HG02642 (cell line): ENCODE measurements around the gene CHTF18.
"Not testable (repeated sequence)": the region's sequence is repeated elsewhere in the genome, so short reads cannot be mapped to it uniquely, and the experiment has no call there.

Experiments
- ATAC-seq: cut with Tn5 transposase; IDR thresholded peaks from one replicate; pipeline ENCODE4 v1.9.1; 2021; ENCODE audit warnings: mild to moderate bottlenecking; ENCODE audit not compliant: unreplicated experiment, poor library complexity

The CHTF18 gene

GRCh38 chr16:772959-773358 is 15.5 kb upstream of the CHTF18 start:
- no peak for ATAC-seq

- no peak for ATAC-seq
Observed at GRCh38 chr16:774086-775001, 14.1 kb upstream of the CHTF18 start.

- no peak for ATAC-seq
Observed at GRCh38 chr16:775236-775796, 13.1 kb upstream of the CHTF18 start.

- ATAC-seq = not testable (repeated sequence)
Observed at GRCh38 chr16:776298-776697, 12.1 kb upstream of the CHTF18 start.

GRCh38 chr16:776824-777223 is 11.6 kb upstream of the CHTF18 start:
- no peak for ATAC-seq

- ATAC-seq = no peak
Observed at GRCh38 chr16:777826-778225, 10.6 kb upstream of the CHTF18 start.

- ATAC-seq = no peak
Observed at GRCh38 chr16:778447-778846, 10.0 kb upstream of the CHTF18 start.

GRCh38 chr16:778909-779527 is 9.4 kb upstream of the CHTF18 start:
- no peak for ATAC-seq

- no peak for ATAC-seq
Observed at GRCh38 chr16:779561-779960, 8.9 kb upstream of the CHTF18 start.

- no peak for ATAC-seq
Observed at GRCh38 chr16:780296-780695, 8.1 kb upstream of the CHTF18 start.

- no peak for ATAC-seq
Observed at GRCh38 chr16:781346-782010, 6.9 kb upstream of the CHTF18 start.

GRCh38 chr16:782258-782657 is 6.2 kb upstream of the CHTF18 start:
- no peak for ATAC-seq

GRCh38 chr16:782766-783403 is 5.5 kb upstream of the CHTF18 start:
- no peak for ATAC-seq

- ATAC-seq = no peak
Observed at GRCh38 chr16:783404-784161, 4.8 kb upstream of the CHTF18 start.

GRCh38 chr16:784431-784830 is 4.0 kb upstream of the CHTF18 start:
- ATAC-seq = no peak

- ATAC-seq = no peak
Observed at GRCh38 chr16:785563-786535, 2.6 kb upstream of the CHTF18 start.

- no peak for ATAC-seq
Observed at GRCh38 chr16:787321-787966, 976 bp upstream of the CHTF18 start.

GRCh38 chr16:787978-788398 is 432 bp upstream of the CHTF18 start, which contains the start of gene RPUSD1:
Gene RPUSD1 (minus strand): TSS chr16:788381. CDS start chr16:787737, 644 bp downstream.
- ATAC-seq = peak; percentile 22
